ENCODE data around the gene OTOF. TPM values are rescaled to one million over a fixed set of nuclear protein-coding genes. Genes with fewer than 3 reads are reported as not detected.

Gene OTOF
- total RNA-seq, 2 experiments from 2014 or later: 1.6 to 1.9 TPM

DNA sequence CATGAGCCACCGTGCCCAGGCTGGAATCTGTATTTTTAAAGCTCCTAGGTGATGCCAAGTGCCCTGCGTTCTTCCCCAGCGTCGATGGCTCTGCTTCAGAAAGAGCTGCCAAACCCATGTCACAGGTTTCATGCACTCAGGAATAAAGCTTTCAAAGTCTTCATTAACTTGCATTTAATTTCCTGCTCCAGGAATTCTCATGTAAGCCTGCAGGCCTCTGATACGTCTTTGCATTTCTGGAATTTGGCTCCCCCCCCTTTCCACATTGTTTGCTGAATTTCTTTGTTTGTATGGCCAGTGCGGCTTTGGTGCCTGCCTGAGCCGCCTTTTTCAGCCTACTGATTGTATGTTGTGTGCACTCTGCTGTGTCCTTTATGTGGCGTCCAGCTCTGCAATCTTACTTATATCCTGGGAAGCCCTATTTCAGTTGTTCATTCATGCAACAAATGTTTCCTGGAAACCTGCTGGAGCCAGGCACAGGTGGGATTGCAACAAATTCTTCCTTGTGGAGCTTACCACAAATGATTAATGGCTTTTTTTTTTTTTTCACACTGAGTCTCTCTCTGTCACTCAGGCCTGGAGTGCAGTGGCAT lies 17.9 kb upstream of the OTOF start:
- intact Hi-C loops (cut with micrococcal nuclease): no loop called here
- no peaks in the 10 kb centered on the region for H3K36me3 Mint-ChIP-seq
- H3K9me3 Mint-ChIP-seq: no peaks in the 10 kb centered on the region
- no peak overlapping the region for H3K4me3 Mint-ChIP-seq
- ChIA-PET CTCF (interaction anchor here (0.7 to 0.9 kb wide), 2 partner anchors 9 to 165 kb away, joined by 3 read pairs; no protein-coding TSS in a partner anchor), POLR2A (interaction anchor here (0.6 kb wide), 1 partner anchor 105 kb away, joined by 3 read pairs; no protein-coding TSS in a partner anchor)
- H3K27ac Mint-ChIP-seq: no peak overlapping the region
- DNase-seq: no peak
- peaks cover 3% of the 10 kb centered on the region for H3K4me1 Mint-ChIP-seq (ENCODE audit: low read depth)
- H3K27me3 Mint-ChIP-seq: peaks cover 7% of the 10 kb centered on the region

DNA sequence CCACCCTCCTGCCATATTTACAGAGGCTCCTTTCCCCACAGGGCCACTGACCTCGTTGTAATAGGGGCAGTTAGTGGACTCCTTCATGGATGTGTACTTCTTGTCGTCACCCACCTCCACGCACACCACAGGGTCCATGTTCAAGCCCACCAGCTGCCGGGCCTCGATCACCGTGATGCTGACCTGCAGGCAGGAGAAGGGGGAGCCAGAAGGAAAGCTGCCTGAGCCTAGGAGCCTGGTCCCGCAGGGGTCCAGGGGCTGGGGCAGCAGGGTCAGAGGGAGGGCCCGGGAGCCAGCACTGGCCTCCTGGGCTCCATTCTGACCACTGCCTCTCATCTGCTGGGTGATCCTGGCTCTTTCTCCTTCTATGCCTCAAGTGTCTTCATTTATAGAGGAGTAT lies 17.0 kb upstream of the OTOF start:
- POLR2A ChIA-PET: no interaction called here
- DNase-seq: no peak
- Mint-ChIP-seq H3K27me3 (peaks cover 7% of the 10 kb centered on the region), H3K9me3 (no peaks in the 10 kb centered on the region), H3K36me3 (no peaks in the 10 kb centered on the region), H3K4me3 (no peak overlapping the region), H3K4me1 (ENCODE audit: low read depth) (peaks cover 3% of the 10 kb centered on the region), H3K27ac (no peak overlapping the region)
- CTCF ChIA-PET: no interaction called here
- intact Hi-C loops (cut with micrococcal nuclease): no loop called here

DNA sequence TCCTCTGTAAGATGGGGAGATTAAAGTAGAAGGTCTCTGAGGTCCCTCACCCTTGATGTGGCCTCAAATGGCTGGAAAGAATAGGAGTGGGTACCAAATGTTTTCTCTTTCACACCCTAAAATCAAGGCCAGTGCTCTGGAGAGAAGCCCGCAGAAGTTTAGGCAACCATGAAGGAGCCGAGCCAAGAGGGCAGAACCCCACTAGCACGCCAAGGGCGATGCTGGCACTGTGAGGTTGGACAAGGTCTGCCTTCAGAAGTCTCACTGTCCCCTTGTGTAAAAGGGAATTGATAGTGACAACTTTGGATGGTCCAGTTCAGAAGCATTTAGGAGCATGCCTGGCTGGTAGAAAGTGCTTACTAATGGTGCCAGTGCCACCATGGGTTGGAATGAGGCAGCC lies 16.3 kb upstream of the OTOF start:
- Mint-ChIP-seq H3K27ac (no peak overlapping the region), H3K9me3 (no peaks in the 10 kb centered on the region), H3K36me3 (no peaks in the 10 kb centered on the region), H3K27me3 (peaks cover 7% of the 10 kb centered on the region), H3K4me1 (ENCODE audit: low read depth) (peaks cover 3% of the 10 kb centered on the region), H3K4me3 (no peak overlapping the region)
- DNase-seq: no peak
- intact Hi-C loops (cut with micrococcal nuclease): no loop called here
- ChIA-PET CTCF (no interaction called here), POLR2A (no interaction called here)

DNA sequence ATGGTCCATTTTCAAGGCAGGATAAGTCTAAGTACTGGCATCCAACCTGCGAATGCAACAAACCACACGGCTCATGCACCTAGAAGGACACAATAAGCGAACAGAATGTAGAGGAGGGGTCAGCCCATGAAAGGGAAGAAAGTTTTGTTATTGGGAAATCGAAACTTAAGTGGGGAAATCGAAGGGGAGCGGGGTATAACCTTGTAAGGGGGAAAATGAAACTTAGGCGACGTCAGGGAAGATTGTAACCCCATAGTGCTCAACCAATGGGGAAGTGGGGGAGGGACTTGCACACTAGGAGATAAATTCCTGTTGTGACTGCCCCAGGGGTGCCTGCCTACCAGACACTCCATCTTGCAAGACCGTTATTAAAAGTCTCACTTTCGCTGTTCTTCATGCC lies 15.6 kb upstream of the OTOF start:
- peaks cover 3% of the 10 kb centered on the region for H3K4me1 Mint-ChIP-seq (ENCODE audit: low read depth)
- CTCF ChIA-PET: no interaction called here
- intact Hi-C loops (cut with micrococcal nuclease): no loop called here
- no peak overlapping the region for H3K4me3 Mint-ChIP-seq
- H3K9me3 Mint-ChIP-seq: no peaks in the 10 kb centered on the region
- DNase-seq: peak; percentile 20
- POLR2A ChIA-PET: no interaction called here
- H3K36me3 Mint-ChIP-seq: no peaks in the 10 kb centered on the region
- peaks cover 3% of the 10 kb centered on the region for H3K27me3 Mint-ChIP-seq
- no peak overlapping the region for H3K27ac Mint-ChIP-seq

DNA sequence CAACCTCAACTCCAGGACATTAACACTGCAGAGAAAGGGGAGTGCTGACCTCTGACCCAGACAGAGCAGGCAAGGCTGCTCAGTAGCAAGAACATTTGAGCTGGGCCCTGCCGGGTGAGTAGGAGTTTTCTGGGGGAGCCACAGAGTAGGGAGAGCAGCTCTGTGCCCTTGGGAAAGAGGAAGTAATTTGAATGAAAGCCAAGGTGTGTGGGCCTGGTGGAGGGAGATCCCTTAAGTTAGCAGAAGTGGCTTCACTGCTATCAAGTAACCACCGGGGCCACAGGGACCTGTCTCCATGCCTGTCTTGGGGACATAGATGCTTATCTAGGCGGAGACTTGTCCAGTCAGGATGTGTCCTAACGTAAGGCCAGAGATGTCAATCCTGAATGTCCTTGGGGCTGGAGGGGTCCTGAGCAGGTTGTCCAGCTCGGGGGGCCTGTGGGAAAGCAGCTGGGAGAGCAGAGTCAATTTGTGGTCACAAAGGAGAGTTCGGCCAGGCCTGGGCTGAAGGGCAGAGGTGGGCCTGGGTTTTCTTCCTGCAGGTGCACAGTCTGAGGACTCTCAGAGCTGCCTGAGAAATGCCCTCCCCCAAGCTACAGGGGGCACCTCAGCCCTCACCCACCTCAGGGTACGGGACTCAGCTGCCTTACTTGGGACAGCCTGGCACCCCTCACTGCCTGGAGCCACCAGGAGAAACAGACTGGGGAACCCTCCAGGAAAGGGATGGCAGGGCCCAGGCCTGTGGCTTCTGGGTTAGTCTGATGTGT lies 15.0 kb upstream of the OTOF start:
- no peak overlapping the region for H3K27ac Mint-ChIP-seq
- H3K9me3 Mint-ChIP-seq: no peaks in the 10 kb centered on the region
- H3K4me3 Mint-ChIP-seq: no peak overlapping the region

DNA sequence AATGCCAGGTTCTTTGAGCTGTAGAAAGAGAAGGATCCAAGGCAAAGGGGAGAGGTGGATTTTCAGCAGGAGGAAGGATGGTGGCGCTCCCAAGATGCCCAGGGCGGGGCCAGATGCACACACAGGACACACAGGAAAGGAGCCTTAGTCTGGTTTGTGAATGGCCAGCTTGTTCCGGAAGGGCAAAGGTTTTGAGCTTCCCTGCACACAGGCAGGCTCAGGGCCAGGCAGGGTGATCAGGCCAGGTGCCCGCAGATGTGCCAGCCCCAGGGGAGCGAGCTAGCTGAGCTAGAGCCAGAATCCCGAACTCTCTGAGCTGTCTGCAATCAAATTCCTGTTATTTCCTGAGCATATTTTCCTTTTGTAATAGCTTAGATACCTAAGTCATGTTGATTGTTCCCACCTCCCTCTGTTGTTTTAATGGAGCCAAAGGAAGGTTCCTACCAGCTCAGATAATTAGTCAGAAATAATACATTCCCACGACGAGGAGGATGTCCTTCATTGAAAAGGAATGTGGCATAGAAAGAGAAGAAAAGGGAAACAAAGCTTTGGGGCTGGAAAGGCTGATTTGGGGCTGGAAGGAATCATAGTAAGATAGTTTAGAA lies 13.7 kb upstream of the OTOF start:
- H3K9me3 Mint-ChIP-seq: no peaks in the 10 kb centered on the region
- CTCF ChIA-PET: interaction anchor here (1.2 to 1.6 kb wide), 5 partner anchors 9 to 86 kb away, joined by 3 to 7 read pairs (median 3); no protein-coding TSS in a partner anchor
- no peak for DNase-seq
- H3K4me1 Mint-ChIP-seq (ENCODE audit: low read depth): peaks cover 3% of the 10 kb centered on the region
- no peaks in the 10 kb centered on the region for H3K36me3 Mint-ChIP-seq
- POLR2A ChIA-PET: no interaction called here
- no peak overlapping the region for H3K4me3 Mint-ChIP-seq
- peaks cover 2% of the 10 kb centered on the region for H3K27me3 Mint-ChIP-seq
- no peak overlapping the region for H3K27ac Mint-ChIP-seq
- intact Hi-C loops (cut with micrococcal nuclease): no loop called here

More for the DNA sequence above, 15.0 kb upstream of the OTOF start:
- Mint-ChIP-seq H3K36me3 (no peaks in the 10 kb centered on the region), H3K27me3 (peaks cover 2% of the 10 kb centered on the region), H3K4me1 (ENCODE audit: low read depth) (peaks cover 3% of the 10 kb centered on the region)
- ChIA-PET POLR2A (interaction anchor here (0.6 kb wide), 1 partner anchor 48 kb away, joined by 3 read pairs; no protein-coding TSS in a partner anchor), CTCF (interaction anchor here (1.2 to 1.6 kb wide), 3 partner anchors 10 to 84 kb away, joined by 3 to 7 read pairs (median 7); no protein-coding TSS in a partner anchor)
- DNase-seq: no peak
- intact Hi-C loops (cut with micrococcal nuclease): no loop called here

DNA sequence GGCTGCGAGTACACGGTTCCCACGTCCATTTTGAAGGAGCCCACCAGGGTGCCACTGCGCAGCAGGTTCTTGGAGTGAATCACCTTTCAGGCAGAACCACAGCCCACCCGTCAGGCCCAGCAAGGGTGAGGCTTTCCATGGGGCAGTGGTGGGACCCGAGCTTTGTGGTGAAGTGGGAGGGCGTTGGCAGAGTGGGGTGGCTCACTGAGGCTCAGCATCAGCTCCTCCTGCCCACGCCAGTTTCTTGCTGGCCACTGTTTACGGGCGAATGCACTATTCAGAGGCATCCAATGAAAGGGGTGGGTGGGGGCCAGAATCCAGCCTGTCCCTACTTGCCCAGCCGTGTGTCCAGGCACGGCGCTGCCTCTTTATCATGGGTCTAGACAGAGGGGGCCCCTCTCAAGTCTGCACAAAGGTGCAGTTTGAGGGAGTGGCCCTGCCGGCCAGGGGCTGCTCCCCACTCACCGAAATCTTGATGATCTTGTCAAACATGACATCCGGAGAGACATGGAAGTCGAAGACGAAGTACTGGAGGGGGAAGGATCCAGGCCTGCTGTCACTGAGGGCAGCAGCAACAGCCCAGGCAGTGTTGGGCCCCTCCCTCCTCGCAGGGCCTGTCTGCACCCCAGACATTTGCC lies 11.4 kb upstream of the OTOF start:
- Mint-ChIP-seq H3K4me3 (no peak overlapping the region), H3K9me3 (no peaks in the 10 kb centered on the region), H3K36me3 (no peaks in the 10 kb centered on the region), H3K4me1 (ENCODE audit: low read depth) (peaks cover 3% of the 10 kb centered on the region), H3K27ac (no peak overlapping the region), H3K27me3 (peaks cover 2% of the 10 kb centered on the region)
- intact Hi-C loops (cut with micrococcal nuclease): no loop called here
- DNase-seq: no peak
- ChIA-PET POLR2A (no interaction called here), CTCF (no interaction called here)

DNA sequence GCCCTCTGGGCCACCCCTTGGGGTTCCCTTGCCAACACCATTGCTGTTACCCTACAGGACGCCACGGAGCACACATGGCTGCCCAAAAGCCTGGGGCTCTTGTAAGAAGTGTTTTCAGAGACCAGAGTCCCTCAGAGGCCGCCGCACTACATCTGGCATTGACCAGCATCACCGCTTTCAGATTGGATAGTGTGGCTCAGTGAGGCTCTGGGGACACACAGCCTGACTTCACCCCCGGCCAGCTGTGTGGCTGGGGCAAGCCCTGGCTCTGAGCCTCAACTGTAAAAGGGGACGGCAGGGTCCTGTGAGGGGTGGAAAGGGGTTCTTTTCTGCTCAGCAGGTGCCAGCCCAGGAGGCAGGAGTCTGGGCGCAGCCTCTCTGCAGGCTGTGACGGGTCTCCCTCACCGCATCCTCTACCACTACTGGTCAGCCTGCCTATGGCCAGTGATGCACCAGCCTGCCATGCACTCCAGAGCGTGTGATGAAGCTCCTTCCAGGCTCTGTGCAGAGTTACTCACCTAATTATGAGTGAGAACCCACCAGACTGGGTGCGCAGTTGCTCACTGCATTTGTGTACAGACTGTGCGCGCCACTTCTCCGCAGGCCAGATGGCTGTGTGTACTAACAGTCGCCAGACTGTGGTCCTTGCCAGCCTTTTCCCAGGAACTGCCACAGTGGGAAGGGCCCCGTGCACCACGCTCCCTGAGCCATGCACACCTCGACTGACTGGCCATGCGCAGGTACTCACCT lies 10.7 kb upstream of the OTOF start:
- Mint-ChIP-seq H3K36me3 (no peaks in the 10 kb centered on the region), H3K9me3 (no peaks in the 10 kb centered on the region), H3K27me3 (peaks cover 2% of the 10 kb centered on the region), H3K4me1 (ENCODE audit: low read depth) (peaks cover 3% of the 10 kb centered on the region), H3K4me3 (no peak overlapping the region), H3K27ac (no peak overlapping the region)
- CTCF ChIA-PET: no interaction called here
- intact Hi-C loops (cut with micrococcal nuclease): no loop called here
- no peak for DNase-seq
- POLR2A ChIA-PET: no interaction called here

DNA sequence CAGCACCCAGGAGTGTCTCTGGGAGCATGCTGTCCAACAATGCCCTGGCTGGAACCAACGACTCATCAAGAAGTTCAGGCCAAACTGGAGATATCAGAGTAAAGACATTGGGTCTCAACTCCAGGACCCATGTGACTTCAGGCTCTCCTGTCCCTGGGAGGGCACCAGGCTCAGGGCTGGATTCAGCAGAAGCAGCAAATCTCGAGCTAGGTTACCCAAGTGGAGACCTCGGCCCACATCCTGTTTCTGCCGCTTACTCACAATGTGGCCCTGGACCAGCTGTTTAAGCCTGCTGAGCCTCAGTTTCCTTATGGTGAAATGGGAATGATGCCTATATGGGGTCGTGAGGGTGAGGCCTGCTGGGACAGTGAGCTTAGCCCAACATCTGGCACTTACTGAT lies 9.3 kb upstream of the OTOF start:
- no peak overlapping the region for H3K4me3 Mint-ChIP-seq
- H3K27ac Mint-ChIP-seq: no peak overlapping the region
- no peak for DNase-seq
- H3K9me3 Mint-ChIP-seq: no peaks in the 10 kb centered on the region
- H3K36me3 Mint-ChIP-seq: no peaks in the 10 kb centered on the region
- intact Hi-C loops (cut with micrococcal nuclease): no loop called here
- ChIA-PET POLR2A (no interaction called here), CTCF (interaction anchor here (0.9 kb wide), 1 partner anchor 15 kb away, joined by 3 read pairs; no protein-coding TSS in a partner anchor)
- peaks cover 2% of the 10 kb centered on the region for H3K27me3 Mint-ChIP-seq
- no peaks in the 10 kb centered on the region for H3K4me1 Mint-ChIP-seq (ENCODE audit: low read depth)

DNA sequence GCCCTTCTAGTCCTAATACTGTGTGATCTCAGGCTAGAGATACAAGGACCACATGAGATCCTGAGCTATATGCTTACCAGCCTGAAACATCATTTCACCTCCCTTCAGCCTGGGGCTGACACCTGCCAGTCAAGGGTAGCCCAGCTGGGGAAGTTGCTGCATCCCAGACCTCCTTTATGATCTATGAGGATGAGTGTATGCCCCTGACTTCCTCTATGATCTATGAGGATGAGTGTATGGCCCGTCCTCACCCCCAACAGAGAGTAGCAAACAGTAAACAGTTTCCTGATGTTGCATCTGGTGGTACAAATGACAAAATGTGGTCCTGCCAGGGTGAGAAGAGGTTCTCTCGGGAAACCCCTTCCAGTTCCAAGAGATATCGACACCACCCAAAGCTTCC lies 8.9 kb upstream of the OTOF start:
- H3K9me3 Mint-ChIP-seq: no peaks in the 10 kb centered on the region
- peaks cover 2% of the 10 kb centered on the region for H3K27me3 Mint-ChIP-seq
- H3K36me3 Mint-ChIP-seq: no peaks in the 10 kb centered on the region
- no peaks in the 10 kb centered on the region for H3K4me1 Mint-ChIP-seq (ENCODE audit: low read depth)
- ChIA-PET POLR2A (no interaction called here), CTCF (no interaction called here)
- H3K27ac Mint-ChIP-seq: no peak overlapping the region
- H3K4me3 Mint-ChIP-seq: no peak overlapping the region
- intact Hi-C loops (cut with micrococcal nuclease): no loop called here
- no peak for DNase-seq

DNA sequence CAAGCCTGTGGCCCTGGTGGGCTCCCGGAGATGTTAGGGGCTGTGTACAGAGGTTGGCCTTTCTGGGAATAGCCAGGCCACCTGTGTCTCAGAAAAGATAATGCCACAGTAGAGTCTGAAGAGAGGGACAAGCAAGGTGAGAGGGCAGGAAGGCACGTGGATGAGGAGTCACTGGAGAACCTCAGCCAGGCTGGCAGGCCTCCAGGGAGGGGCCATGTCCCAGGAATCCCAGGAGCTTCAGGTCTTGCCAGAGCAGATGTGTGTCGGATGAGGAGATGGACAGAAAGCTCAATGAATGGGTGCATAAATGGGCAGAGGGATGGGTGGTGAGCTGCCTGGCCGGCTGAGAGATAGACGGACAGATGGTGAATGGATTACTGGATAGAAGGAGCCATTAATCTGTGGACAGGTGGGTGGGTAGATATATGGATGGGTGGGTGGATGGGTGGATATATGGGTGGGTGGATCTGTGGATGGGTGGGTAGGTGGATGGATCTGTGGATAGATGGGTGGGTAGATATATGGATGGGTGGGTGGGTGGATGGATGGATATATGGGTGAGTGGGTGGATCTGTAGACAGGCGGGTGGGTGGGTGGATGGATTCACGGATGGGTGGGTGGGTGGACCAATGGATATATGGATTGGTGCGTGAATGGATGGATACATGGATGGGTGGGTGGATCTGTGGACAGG lies 7.9 kb upstream of the OTOF start:
- no peak for DNase-seq
- Mint-ChIP-seq H3K4me3 (no peak overlapping the region), H3K36me3 (no peaks in the 10 kb centered on the region), H3K9me3 (no peaks in the 10 kb centered on the region), H3K27ac (no peak overlapping the region), H3K4me1 (ENCODE audit: low read depth) (no peaks in the 10 kb centered on the region), H3K27me3 (peaks cover 2% of the 10 kb centered on the region)
- ChIA-PET CTCF (no interaction called here), POLR2A (no interaction called here)
- intact Hi-C loops (cut with micrococcal nuclease): no loop called here
